ENCODE data around the gene INSRR. TPM values are rescaled to one million over a fixed set of nuclear protein-coding genes. Genes with fewer than 3 reads are reported as not detected.

Gene INSRR
- total RNA-seq, 1 experiment from 2014 or later: not detected

GRCh38 chr1:156797212-156797871 lies 61.6 kb downstream of the INSRR start:
- in situ Hi-C loops (cut with HindIII; ENCODE audit: low sequenced_read_pairs): no loop called here
- peak; percentile 66 for DNase-seq (ENCODE audit: low spot score)

- no peak for DNase-seq (ENCODE audit: low spot score)
- in situ Hi-C loops (cut with HindIII; ENCODE audit: low sequenced_read_pairs): no loop called here
These were observed 62.4 kb downstream of the INSRR start for GRCh38 chr1:156796340-156797097.

GRCh38 chr1:156795787-156796186 lies 63.1 kb downstream of the INSRR start:
- in situ Hi-C loops (cut with HindIII; ENCODE audit: low sequenced_read_pairs): no loop called here
- no peak for DNase-seq (ENCODE audit: low spot score)

- no peak for DNase-seq (ENCODE audit: low spot score)
- in situ Hi-C loops (cut with HindIII; ENCODE audit: low sequenced_read_pairs): no loop called here
These were observed 63.6 kb downstream of the INSRR start for GRCh38 chr1:156795374-156795733.

- no peak for DNase-seq (ENCODE audit: low spot score)
- in situ Hi-C loops (cut with HindIII; ENCODE audit: low sequenced_read_pairs): no loop called here
These were observed 64.2 kb downstream of the INSRR start for GRCh38 chr1:156794506-156795373.

Other genes starting within 250 kb of the INSRR start
- gene HAPLN2, start 239.7 kb downstream of the INSRR start, total RNA-seq (2014; rRNA removed; shearing (Covaris generic)): 0.25 and 0.44 TPM in 2 replicates
- 23.9 and 30.9 TPM in 2 replicates for gene BCAN, start 217.0 kb downstream of the INSRR start, total RNA-seq (2014; rRNA removed; shearing (Covaris generic))
- gene NES, start 181.7 kb downstream of the INSRR start, total RNA-seq (2014; rRNA removed; shearing (Covaris generic)): 170 and 183 TPM in 2 replicates
- 1,143 and 1,168 TPM in 2 replicates for gene CRABP2, start 153.5 kb downstream of the INSRR start, total RNA-seq (2014; rRNA removed; shearing (Covaris generic))
- gene METTL25B, start 130.6 kb downstream of the INSRR start, total RNA-seq (2014; rRNA removed; shearing (Covaris generic)): 24.6 and 54.8 TPM in 2 replicates
- gene ISG20L2, start 130.4 kb downstream of the INSRR start, total RNA-seq (2014; rRNA removed; shearing (Covaris generic)): 29.8 and 31.9 TPM in 2 replicates
- gene MRPL24, start 118.0 kb downstream of the INSRR start, total RNA-seq (2014; rRNA removed; shearing (Covaris generic)): 34.2 and 88.7 TPM in 2 replicates
- gene HDGF, start 107.4 kb downstream of the INSRR start, total RNA-seq (2014; rRNA removed; shearing (Covaris generic)): 481 and 510 TPM in 2 replicates
- 45.4 and 51.1 TPM in 2 replicates for gene PRCC, start 91.6 kb downstream of the INSRR start, total RNA-seq (2014; rRNA removed; shearing (Covaris generic))
- 1.8 and 2.4 TPM in 2 replicates for gene SH2D2A, start 42.3 kb downstream of the INSRR start, total RNA-seq (2014; rRNA removed; shearing (Covaris generic))
- gene NTRK1, start 1.7 kb upstream of the INSRR start, total RNA-seq (2014; rRNA removed; shearing (Covaris generic)): 0.81 and 1.2 TPM in 2 replicates
- 6.6 and 7.1 TPM in 2 replicates for gene PEAR1, start 34.6 kb upstream of the INSRR start, total RNA-seq (2014; rRNA removed; shearing (Covaris generic))
- gene LRRC71, start 61.5 kb upstream of the INSRR start, total RNA-seq (2014; rRNA removed; shearing (Covaris generic)): not detected in 2 replicates
- 20.3 and 23.1 TPM in 2 replicates for gene ARHGEF11, start 186.6 kb upstream of the INSRR start, total RNA-seq (2014; rRNA removed; shearing (Covaris generic))
- not detected in 2 replicates for gene ETV3L, start 240.7 kb upstream of the INSRR start, total RNA-seq (2014; rRNA removed; shearing (Covaris generic))